H1 (cell line): Measurements from ENCODE around the gene FAM131C. TPM values are rescaled to one million over a fixed set of nuclear protein-coding genes. Genes with fewer than 3 reads are reported as not detected.
A peak's percentile ranks its signal among the peaks of the same experiment; 100 is the strongest.

ENCODE experiments used
- CTCF ChIA-PET: fragments of 300-600 bp; sonication (Branson Sonifier 250); formaldehyde crosslinking; loops from one replicate; lab custom pipeline; 2021; ENCODE audit not compliant: partially characterized antibody; lab: Charles Lee
- POLR2A ChIA-PET: fragments of 300-600 bp; sonication (Branson Sonifier 250); formaldehyde crosslinking; loops from one replicate; lab custom pipeline; 2021; ENCODE audit warnings: inconsistent platforms; ENCODE audit not compliant: partially characterized antibody; lab: Charles Lee
- DNase-seq, 2 experiments: peaks; one replicate each; pipeline versions ENCODE4 v3.0.0 to v3.0.0-alpha.2; 2010 to 2022; ENCODE audit warnings: low spot score in 2 of 2, low read depth in 1 of 2, mixed read lengths in 1 of 2
- FAIRE-seq: peaks from 2 replicates; lab custom pipeline; 2011; peaks lifted over from hg19 to GRCh38; lab: Jason Lieb, UNC
- H2AFZ ChIP-seq: 2 replicates; pipeline ENCODE4 v1.8.1; 2012; ENCODE audit warnings: low read length, inconsistent platforms
- H2AK5ac ChIP-seq: 2 replicates; pipeline ENCODE4 v1.6.1; 2013; ENCODE audit warnings: low read depth, low read length
- H2BK120ac ChIP-seq: replicated peaks from 2 replicates; pipeline ENCODE3; 2013; ENCODE audit warnings: low read depth, low read length, inconsistent platforms
- H2BK12ac ChIP-seq: 2 replicates; pipeline ENCODE4 v1.6.1; 2013; ENCODE audit warnings: low read depth, low read length
- H2BK15ac ChIP-seq: 2 replicates; pipeline ENCODE4 v1.6.1; 2013; ENCODE audit warnings: low read length
- H2BK20ac ChIP-seq: 2 replicates; pipeline ENCODE4 v1.6.1; 2013; ENCODE audit warnings: low read length
- H2BK5ac ChIP-seq: 2 replicates; pipeline ENCODE4 v1.6.1; 2013; ENCODE audit warnings: low read depth, low read length
- H3K14ac ChIP-seq: 2 replicates; pipeline ENCODE4 v1.6.1; 2013; ENCODE audit warnings: inconsistent platforms; ENCODE audit not compliant: insufficient read length
- H3K18ac ChIP-seq: 2 replicates; pipeline ENCODE4 v1.6.1; 2013; ENCODE audit warnings: low read length; ENCODE audit errors: extremely low read depth
- H3K23ac ChIP-seq: 2 replicates; pipeline ENCODE4 v1.6.1; 2013; ENCODE audit warnings: inconsistent platforms; ENCODE audit not compliant: insufficient read length
- H3K23me2 ChIP-seq: 2 replicates; pipeline ENCODE4 v1.6.1; 2013; ENCODE audit warnings: low read depth, low read length
- H3K27ac ChIP-seq: 2 replicates; pipeline ENCODE4 v1.6.1; 2011; ENCODE audit warnings: low read depth, low read length, inconsistent platforms
- H3K27me3 ChIP-seq, 4 experiments: replicated peaks in 1 of 4; 1 replicate in 1 of 4; 2 replicates in 3 of 4; pipeline versions ENCODE4 v1.6.1 to v1.8.1; 2011 to 2013; ENCODE audit warnings: low read length in 3 of 4, mild to moderate bottlenecking in 3 of 4, inconsistent platforms in 2 of 4, mixed read lengths in 2 of 4, moderate library complexity in 1 of 4; ENCODE audit not compliant: control insufficient read depth in 3 of 4, insufficient read depth in 3 of 4; ENCODE audit errors: extremely low read depth in 1 of 4
- H3K36me3 ChIP-seq, 4 experiments: 2 replicates each; pipeline versions ENCODE4 v1.6.1 to v1.8.1; 2011 to 2013; ENCODE audit warnings: mild to moderate bottlenecking in 4 of 4, low read length in 3 of 4, moderate library complexity in 2 of 4, control low read depth in 1 of 4, inconsistent platforms in 1 of 4; ENCODE audit not compliant: insufficient read depth in 4 of 4, control insufficient read depth in 2 of 4
- H3K4ac ChIP-seq: replicated peaks from 2 replicates; pipeline ENCODE3; 2013; ENCODE audit warnings: low read length, low read depth, mixed read lengths, inconsistent platforms; ENCODE audit not compliant: insufficient read length
- H3K4me1 ChIP-seq, 4 experiments: replicated peaks in 1 of 4; 1 replicate in 1 of 4; 2 replicates in 3 of 4; pipeline versions ENCODE4 v1.6.1 to v1.8.1; 2011 to 2013; ENCODE audit warnings: low read length in 3 of 4, inconsistent platforms in 2 of 4, mixed read lengths in 1 of 4; ENCODE audit not compliant: insufficient read depth in 4 of 4, control insufficient read depth in 3 of 4
- H3K4me2 ChIP-seq, 2 experiments: 2 replicates each; pipeline versions ENCODE4 v1.6.1 to v1.8.1; 2011 to 2013; ENCODE audit warnings: low read depth in 2 of 2, low read length in 2 of 2, control low read depth in 1 of 2, inconsistent platforms in 1 of 2, mild to moderate bottlenecking in 1 of 2; ENCODE audit not compliant: insufficient read depth in 1 of 2
- H3K4me3 ChIP-seq, 4 experiments: fragments of 200-600, 300-600 bp in 1 of 4; sonication (generic), shearing (Covaris generic), sonication (Bioruptor Twin) in 1 of 4; 2 replicates each; pipeline versions ENCODE4 v1.5.1 to v1.8.1; 2011 to 2016; ENCODE audit warnings: low read length in 4 of 4, low read depth in 3 of 4, control low read depth in 2 of 4, inconsistent platforms in 2 of 4, mild to moderate bottlenecking in 2 of 4, mixed read lengths in 1 of 4, moderate library complexity in 1 of 4; ENCODE audit not compliant: insufficient read depth in 2 of 4; ENCODE audit errors: extremely low read depth in 1 of 4
- H3K56ac ChIP-seq: replicated peaks from 2 replicates; pipeline ENCODE3; 2013; ENCODE audit warnings: low read depth, mild to moderate bottlenecking, mixed read lengths, low read length, inconsistent platforms; ENCODE audit not compliant: insufficient read length
- H3K79me1 ChIP-seq: 2 replicates; pipeline ENCODE4 v1.6.1; 2013; ENCODE audit warnings: low read depth, low read length, control low read depth
- H3K79me2 ChIP-seq, 2 experiments: 2 replicates each; pipeline versions ENCODE4 v1.6.1 to v1.8.1; 2012 to 2013; ENCODE audit warnings: low read length in 2 of 2, mild to moderate bottlenecking in 2 of 2, inconsistent platforms in 1 of 2; ENCODE audit not compliant: insufficient read depth in 2 of 2, control insufficient read depth in 1 of 2
- H3K9ac ChIP-seq, 4 experiments: replicated peaks in 1 of 4; 1 replicate in 1 of 4; 2 replicates in 3 of 4; pipeline versions ENCODE4 v1.6.1 to v1.8.1; 2011 to 2013; ENCODE audit warnings: low read depth in 3 of 4, low read length in 3 of 4, control low read depth in 2 of 4, mild to moderate bottlenecking in 2 of 4, moderate library complexity in 2 of 4, inconsistent platforms in 1 of 4; ENCODE audit errors: extremely low read depth in 1 of 4
- H3K9me3 ChIP-seq, 2 experiments: 2 replicates each; pipeline versions ENCODE4 v1.6.1 to v1.8.1; 2012 to 2013; ENCODE audit warnings: mild to moderate bottlenecking in 2 of 2, moderate library complexity in 2 of 2, control low read depth in 1 of 2, inconsistent platforms in 1 of 2, low read depth in 1 of 2, low read length in 1 of 2, mixed read lengths in 1 of 2; ENCODE audit not compliant: insufficient read depth in 2 of 2
- H4K20me1 ChIP-seq, 2 experiments: replicated peaks in 1 of 2; 2 replicates each; pipeline versions ENCODE3 to v1.8.1; 2011 to 2013; ENCODE audit warnings: inconsistent platforms in 2 of 2, low read length in 2 of 2, mild to moderate bottlenecking in 1 of 2; ENCODE audit not compliant: insufficient read depth in 2 of 2, control insufficient read depth in 1 of 2
- H4K5ac ChIP-seq: 2 replicates; pipeline ENCODE4 v1.6.1; 2013; ENCODE audit warnings: low read length, low read depth, mixed read lengths, inconsistent platforms; ENCODE audit not compliant: insufficient read length
- H4K8ac ChIP-seq: 2 replicates; pipeline ENCODE4 v1.8.0; 2013; ENCODE audit warnings: mild to moderate bottlenecking, moderate library complexity, low read length, inconsistent platforms; ENCODE audit not compliant: insufficient read depth; ENCODE audit errors: extremely low read depth
- H4K91ac ChIP-seq: replicated peaks from 2 replicates; pipeline ENCODE3; 2013; ENCODE audit warnings: low read length, mixed read lengths, inconsistent platforms; ENCODE audit not compliant: insufficient read length
- ATF2 ChIP-seq: IDR thresholded peaks from 2 replicates; pipeline ENCODE4 v1.6.1; 2012; ENCODE audit warnings: low read length, inconsistent platforms
- CTBP2 ChIP-seq: IDR thresholded peaks from 2 replicates; pipeline ENCODE4 v1.7.0; 2011; ENCODE audit warnings: borderline replicate concordance, mild to moderate bottlenecking, moderate library complexity, mixed read lengths, low read length; ENCODE audit not compliant: insufficient read depth, insufficient read length
- EZH2 ChIP-seq: fragments of 200-600 bp; sonication (generic); IDR thresholded peaks from 2 replicates; pipeline ENCODE4 v1.7.1; 2012; ENCODE audit warnings: low read depth, mild to moderate bottlenecking, moderate library complexity, low read length, inconsistent platforms; ENCODE audit not compliant: severe bottlenecking
- GABPA ChIP-seq: IDR thresholded peaks from 2 replicates; pipeline ENCODE4 v1.6.1; 2011; ENCODE audit warnings: mild to moderate bottlenecking, low read length, moderate library complexity, borderline replicate concordance; ENCODE audit not compliant: insufficient read depth
- HDAC2 ChIP-seq, 2 experiments: fragments of 300-600 bp in 1 of 2; sonication (generic) in 1 of 2; IDR thresholded peaks; 2 replicates each; pipeline ENCODE4 v1.6.1; 2011 to 2012; ENCODE audit warnings: low read depth in 2 of 2, low read length in 2 of 2, mild to moderate bottlenecking in 2 of 2, moderate library complexity in 2 of 2, borderline replicate concordance in 1 of 2, inconsistent platforms in 1 of 2
- HDAC6 ChIP-seq: IDR thresholded peaks from one replicate; pipeline ENCODE4 v1.7.1; 2012; ENCODE audit warnings: low read depth, mild to moderate bottlenecking, inconsistent platforms, low read length, moderate library complexity
- JUN ChIP-seq: IDR thresholded peaks from 2 replicates; pipeline ENCODE4 v1.6.1; 2011; ENCODE audit warnings: low read depth, mild to moderate bottlenecking, improper control_type of control experiment, low read length
- MAX ChIP-seq: IDR thresholded peaks from 2 replicates; pipeline ENCODE4 v1.6.1; 2012; ENCODE audit warnings: inconsistent platforms
- RBBP5 ChIP-seq: IDR thresholded peaks from 2 replicates; pipeline ENCODE4 v1.7.1; 2012; ENCODE audit warnings: low read depth, mild to moderate bottlenecking, inconsistent platforms, low read length, moderate library complexity, borderline replicate concordance
- SP2 ChIP-seq: IDR thresholded peaks from 2 replicates; pipeline ENCODE4 v1.6.1; 2012; ENCODE audit warnings: mild to moderate bottlenecking, low read length, inconsistent platforms
- TBP ChIP-seq: IDR thresholded peaks from 2 replicates; pipeline ENCODE4 v1.6.1; 2011; ENCODE audit warnings: low read depth, low read length, improper control_type of control experiment
- WGBS, 2 experiments: shearing (Covaris generic) in 1 of 2; methylation state at CpG; one replicate each; pipeline versions ENCODE4 v1.1.6 to v1.1.7; 2013 to 2015; ENCODE audit warnings: low lambda C conversion rate in 2 of 2, mixed read lengths in 2 of 2, inconsistent platforms in 1 of 2, low coverage in 1 of 2, missing lambda C conversion rate in 1 of 2; ENCODE audit not compliant: insufficient replicate concordance in 2 of 2, insufficient coverage in 1 of 2, insufficient read length in 1 of 2; ENCODE audit errors: extremely low coverage in 1 of 2, missing lambda C conversion rate in 1 of 2; 5-methylcytosine and 5-hydroxymethylcytosine counted together
- polyA plus RNA-seq, 7 experiments: library from polyadenylated mRNA; depleted of rRNA in 3 of 7; stranded (reverse) in 5 of 7; unstranded in 2 of 7; fragments of >200 nt in 5 of 7; fragments of 200-250 nt in 2 of 7; gene quantifications; 1 replicate in 5 of 7; 2 replicates in 1 of 7; 4 replicates in 1 of 7; pipeline versions ENCODE4 v1.2.1 to v1.2.3, GENCODE V29; 2011 to 2013; ENCODE audit warnings: missing spikeins in 2 of 7, mixed read lengths in 2 of 7
- total RNA-seq: library from RNA; stranded (reverse); fragmentation: NEBNext Ultra II Directional; extraction: Animal tissue kit (Norgen Biotek cat#: 25700); gene quantifications from 2 replicates; pipeline ENCODE4 v1.2.1, GENCODE V29; 2021

Gene FAM131C
- total and polyA plus RNA-seq, 2 of the 8 experiments (the other 6 are each of a cell fraction or from before 2014, with no cell fraction given): 0.73 to 0.78 TPM

- Histone ChIP-seq H3K23ac (no peak overlapping the region), H3K79me2 (no peaks in the 10 kb centered on the region), H3K79me1 (no peaks in the 10 kb centered on the region), H4K8ac (no peak overlapping the region), H4K5ac (no peak overlapping the region), H3K27me3 (no peaks in the 10 kb centered on the region), H3K4me3 (no peak overlapping the region), H2AFZ (no peak overlapping the region), H3K27ac (no peak overlapping the region), H3K4me2 (no peak overlapping the region), H3K4me1 (peaks cover 15 to 46% (median 33%) of the 10 kb centered on the region in 4 experiments), H4K91ac (no peak overlapping the region), H2BK5ac (no peak overlapping the region), H2AK5ac (peak overlapping the region; percentile 65; the same call in 1 of the 2 replicates), H2BK12ac (peak overlapping the region; percentile 77), H4K20me1 (no peaks in the 10 kb centered on the region), H3K36me3 (peaks cover 0 to under 1% (median under 1%) of the 10 kb centered on the region in 4 experiments; a peak in 2 of 8 replicates), H2BK15ac (no peak overlapping the region), H3K23me2 (no peaks in the 10 kb centered on the region), H3K9ac (no peak overlapping the region), H3K4ac (peak overlapping the region; percentile 87), H2BK20ac (peak overlapping the region; percentile 90; the same call in 1 of the 2 replicates), H3K18ac (no peak overlapping the region), H3K56ac (no peak overlapping the region), H3K14ac (no peak overlapping the region), H2BK120ac (no peak overlapping the region), H3K9me3 (no peaks in the 10 kb centered on the region)
- FAIRE-seq (no peak), DNase-seq (no peak)
- ChIA-PET CTCF (interaction anchor here (0.7 to 31.3 kb wide), 14 partner anchors 8 to 160 kb away, joined by 3 to 522 read pairs (median 6); partner anchors contain the start of gene FAM131C), POLR2A (interaction anchor here (1.0 to 7.3 kb wide), 4 partner anchors 7 to 50 kb away, joined by 3 to 51 read pairs (median 6); no protein-coding TSS in a partner anchor)
- 88% methylated on average over 8 of the region's 8 CpGs; no CpG with 5 or more reads in 1 of the 2 experiments for WGBS, 2 experiments
- TF ChIP-seq GABPA: no peak
- TF ChIP-seq CTBP2: no peak
- no peak for TF ChIP-seq HDAC2 (IDR thresholded peaks at IDR 0.05; ENCODE audit: borderline replicate concordance in 1 of 2, low read depth in 2 of 2, low read length in 2 of 2)
- TF ChIP-seq EZH2: no peak
- TF ChIP-seq HDAC6: no peak
- TF ChIP-seq ATF2: no peak
- TF ChIP-seq SP2: no peak
- no peak for TF ChIP-seq RBBP5
- no peak for TF ChIP-seq JUN
- no peak for TF ChIP-seq MAX
- TF ChIP-seq TBP: no peak
These were observed 44.5 kb upstream of the FAM131C start for GRCh38 chr1:16117936-16118335.
